HEK293 (cell line): ENCODE measurements around the gene SLC28A1.

ENCODE experiments used
- PRDM10 ChIP-seq: fragments of 450-650 bp; formaldehyde crosslinking; IDR thresholded peaks from 2 replicates; pipeline ENCODE4 v1.5.1; 2016; ENCODE audit warnings: missing biosample characterization, missing genetic modification characterization
- ZBTB49 ChIP-seq: fragments of 450-650 bp; formaldehyde crosslinking; IDR thresholded peaks from 2 replicates; pipeline ENCODE4 v1.5.1; 2016; ENCODE audit warnings: missing biosample characterization, missing genetic modification characterization, low read depth
- ZNF24 ChIP-seq: fragments of 450-650 bp; formaldehyde crosslinking; IDR thresholded peaks from 2 replicates; pipeline ENCODE4 v1.5.1; 2016; ENCODE audit warnings: missing biosample characterization, missing genetic modification characterization
- ZNF560 ChIP-seq: fragments of 450-650 bp; formaldehyde crosslinking; IDR thresholded peaks from 2 replicates; pipeline ENCODE4 v1.5.1; 2017; ENCODE audit warnings: missing biosample characterization, missing genetic modification characterization, borderline replicate concordance
- ZNF747 ChIP-seq: fragments of 450-650 bp; formaldehyde crosslinking; IDR thresholded peaks from 2 replicates; pipeline ENCODE4 v1.5.1; 2016; ENCODE audit warnings: missing biosample characterization, missing genetic modification characterization
- TF ChIP-seq, protein P1 (sequence below): fragments of 450-650 bp; formaldehyde crosslinking; IDR thresholded peaks from 2 replicates; pipeline ENCODE4 v1.5.1; 2016; ENCODE audit warnings: missing biosample characterization, missing genetic modification characterization

DNA sequence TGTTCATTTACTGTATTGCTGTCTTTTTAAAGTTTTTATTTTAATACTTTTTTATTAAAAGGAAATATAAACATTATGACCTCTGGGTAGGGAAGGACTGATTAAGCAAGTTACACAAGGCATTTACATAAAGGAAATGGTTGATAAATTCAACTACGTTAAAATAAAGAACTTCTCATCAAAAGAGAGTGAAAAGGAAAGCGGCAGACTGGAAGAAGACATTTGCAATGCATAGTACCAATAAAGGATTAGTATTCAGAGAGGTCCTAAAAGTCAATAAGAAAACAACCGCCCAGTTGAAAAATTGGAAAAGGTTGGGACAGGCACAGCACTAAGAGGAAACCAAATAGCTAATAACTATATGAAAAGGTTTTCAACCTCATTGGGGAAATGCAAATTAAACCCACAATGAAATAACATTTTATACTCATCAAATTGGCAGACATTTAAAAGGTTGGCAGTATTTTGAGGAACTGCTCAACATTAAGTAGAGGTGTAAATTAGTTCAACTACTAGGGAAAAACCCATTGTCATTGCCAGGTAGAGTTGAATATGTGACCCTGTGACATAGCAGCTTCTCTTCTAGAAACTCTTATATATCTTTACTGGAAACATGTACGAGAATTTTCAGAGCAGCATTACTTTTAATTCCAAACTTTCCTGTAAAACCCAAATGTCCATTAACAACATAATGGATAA is 106.7 kb downstream of the SLC28A1 start:
- no peak for TF ChIP-seq ZNF560 (tag by site-specific recombination)
- TF ChIP-seq, protein P1, sequence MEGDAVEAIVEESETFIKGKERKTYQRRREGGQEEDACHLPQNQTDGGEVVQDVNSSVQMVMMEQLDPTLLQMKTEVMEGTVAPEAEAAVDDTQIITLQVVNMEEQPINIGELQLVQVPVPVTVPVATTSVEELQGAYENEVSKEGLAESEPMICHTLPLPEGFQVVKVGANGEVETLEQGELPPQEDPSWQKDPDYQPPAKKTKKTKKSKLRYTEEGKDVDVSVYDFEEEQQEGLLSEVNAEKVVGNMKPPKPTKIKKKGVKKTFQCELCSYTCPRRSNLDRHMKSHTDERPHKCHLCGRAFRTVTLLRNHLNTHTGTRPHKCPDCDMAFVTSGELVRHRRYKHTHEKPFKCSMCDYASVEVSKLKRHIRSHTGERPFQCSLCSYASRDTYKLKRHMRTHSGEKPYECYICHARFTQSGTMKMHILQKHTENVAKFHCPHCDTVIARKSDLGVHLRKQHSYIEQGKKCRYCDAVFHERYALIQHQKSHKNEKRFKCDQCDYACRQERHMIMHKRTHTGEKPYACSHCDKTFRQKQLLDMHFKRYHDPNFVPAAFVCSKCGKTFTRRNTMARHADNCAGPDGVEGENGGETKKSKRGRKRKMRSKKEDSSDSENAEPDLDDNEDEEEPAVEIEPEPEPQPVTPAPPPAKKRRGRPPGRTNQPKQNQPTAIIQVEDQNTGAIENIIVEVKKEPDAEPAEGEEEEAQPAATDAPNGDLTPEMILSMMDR = no peak
- no peak for TF ChIP-seq ZNF747 (tag by site-specific recombination)
- TF ChIP-seq ZNF24 (tag by site-specific recombination) = no peak
- TF ChIP-seq PRDM10 (tag by site-specific recombination) = no peak
- TF ChIP-seq ZBTB49 (tag by site-specific recombination) = no peak
